ENCODE results near the gene TYROBP.

The TYROBP gene

GRCh38 chr19:35860818-35861639 is 47.1 kb downstream of the TYROBP start:
- Histone ChIP-seq H3K9me3 (ENCODE audit: insufficient read depth, low read length) (no peaks in the 10 kb centered on the region), H3K4me3 (ENCODE audit: insufficient read length, low read depth) (peak overlapping the region; percentile 44), H3K4me1 (ENCODE audit: insufficient read depth, insufficient read length) (peaks cover 3% of the 10 kb centered on the region), H3K9ac (ENCODE audit: insufficient read length, low read depth) (peak overlapping the region; percentile 74), H3K27me3 (ENCODE audit: insufficient read depth, insufficient read length) (peaks cover 66% of the 10 kb centered on the region), H3K36me3 (ENCODE audit: insufficient read depth, insufficient read length, low read length) (no peaks in the 10 kb centered on the region)
- TF ChIP-seq YY1 (IDR thresholded peaks at IDR 0.05; ENCODE audit: insufficient read depth, insufficient read length) (no peak), ZNF274 (IDR thresholded peaks at IDR 0.05; ENCODE audit: low read depth, low read length) (no peak), SUZ12 (IDR thresholded peaks at IDR 0.05; ENCODE audit: extremely low read depth, insufficient read depth, insufficient read length) (no peak)
- DNase-seq (ENCODE audit: low read depth, low spot score) = peak; percentile 71

GRCh38 chr19:35860436-35860817 is 47.7 kb downstream of the TYROBP start:
- DNase-seq (ENCODE audit: low read depth, low spot score) = no peak
- Histone ChIP-seq H3K4me1 (ENCODE audit: insufficient read depth, insufficient read length) (peaks cover 3% of the 10 kb centered on the region), H3K9me3 (ENCODE audit: insufficient read depth, low read length) (no peaks in the 10 kb centered on the region), H3K4me3 (ENCODE audit: insufficient read length, low read depth) (peak overlapping the region; percentile 44), H3K36me3 (ENCODE audit: insufficient read depth, insufficient read length, low read length) (no peaks in the 10 kb centered on the region), H3K27me3 (ENCODE audit: insufficient read depth, insufficient read length) (peaks cover 72% of the 10 kb centered on the region), H3K9ac (ENCODE audit: insufficient read length, low read depth) (peak overlapping the region; percentile 59)
- TF ChIP-seq ZNF274 (IDR thresholded peaks at IDR 0.05; ENCODE audit: low read depth, low read length) (no peak), YY1 (IDR thresholded peaks at IDR 0.05; ENCODE audit: insufficient read depth, insufficient read length) (no peak), SUZ12 (IDR thresholded peaks at IDR 0.05; ENCODE audit: extremely low read depth, insufficient read depth, insufficient read length) (no peak)

GRCh38 chr19:35859414-35859813 is 48.7 kb downstream of the TYROBP start:
- Histone ChIP-seq H3K4me3 (ENCODE audit: insufficient read length, low read depth) (no peak overlapping the region), H3K36me3 (ENCODE audit: insufficient read depth, insufficient read length, low read length) (no peaks in the 10 kb centered on the region), H3K9ac (ENCODE audit: insufficient read length, low read depth) (peak overlapping the region; percentile 42), H3K4me1 (ENCODE audit: insufficient read depth, insufficient read length) (peaks cover 3% of the 10 kb centered on the region), H3K27me3 (ENCODE audit: insufficient read depth, insufficient read length) (peaks cover 82% of the 10 kb centered on the region), H3K9me3 (ENCODE audit: insufficient read depth, low read length) (no peaks in the 10 kb centered on the region)
- TF ChIP-seq YY1 (IDR thresholded peaks at IDR 0.05; ENCODE audit: insufficient read depth, insufficient read length) = no peak
- TF ChIP-seq ZNF274 (IDR thresholded peaks at IDR 0.05; ENCODE audit: low read depth, low read length) = no peak
- no peak for TF ChIP-seq SUZ12 (IDR thresholded peaks at IDR 0.05; ENCODE audit: extremely low read depth, insufficient read depth, insufficient read length)
- no peak for DNase-seq (ENCODE audit: low read depth, low spot score)

GRCh38 chr19:35858311-35858710 is 49.8 kb downstream of the TYROBP start:
- Histone ChIP-seq H3K4me1 (ENCODE audit: insufficient read depth, insufficient read length) (peaks cover 3% of the 10 kb centered on the region), H3K4me3 (ENCODE audit: insufficient read length, low read depth) (no peak overlapping the region), H3K9me3 (ENCODE audit: insufficient read depth, low read length) (no peaks in the 10 kb centered on the region), H3K9ac (ENCODE audit: insufficient read length, low read depth) (no peak overlapping the region), H3K36me3 (ENCODE audit: insufficient read depth, insufficient read length, low read length) (no peaks in the 10 kb centered on the region), H3K27me3 (ENCODE audit: insufficient read depth, insufficient read length) (peaks cover 82% of the 10 kb centered on the region)
- no peak for TF ChIP-seq ZNF274 (IDR thresholded peaks at IDR 0.05; ENCODE audit: low read depth, low read length)
- TF ChIP-seq YY1 (IDR thresholded peaks at IDR 0.05; ENCODE audit: insufficient read depth, insufficient read length) = no peak
- no peak for TF ChIP-seq SUZ12 (IDR thresholded peaks at IDR 0.05; ENCODE audit: extremely low read depth, insufficient read depth, insufficient read length)
- no peak for DNase-seq (ENCODE audit: low read depth, low spot score)

GRCh38 chr19:35856546-35857149 is 51.4 kb downstream of the TYROBP start, which contains the start of gene KIRREL2:
TSS of gene KIRREL2 (plus strand) at chr19:35856911. CDS start at chr19:35857120, 209 bp downstream.
- Histone ChIP-seq H3K9me3 (ENCODE audit: insufficient read depth, low read length) (no peaks in the 10 kb centered on the region), H3K36me3 (ENCODE audit: insufficient read depth, insufficient read length, low read length) (no peaks in the 10 kb centered on the region), H3K4me1 (ENCODE audit: insufficient read depth, insufficient read length) (peaks cover 5% of the 10 kb centered on the region), H3K27me3 (ENCODE audit: insufficient read depth, insufficient read length) (peaks cover 74% of the 10 kb centered on the region), H3K9ac (ENCODE audit: insufficient read length, low read depth) (peak within 1 kb of the TSS; percentile 70), H3K4me3 (ENCODE audit: insufficient read length, low read depth) (peak within 1 kb of the TSS; percentile 56)
- no peak for DNase-seq (ENCODE audit: low read depth, low spot score)
- TF ChIP-seq SUZ12 (IDR thresholded peaks at IDR 0.05; ENCODE audit: extremely low read depth, insufficient read depth, insufficient read length) (no peak), YY1 (IDR thresholded peaks at IDR 0.05; ENCODE audit: insufficient read depth, insufficient read length) (no peak), ZNF274 (IDR thresholded peaks at IDR 0.05; ENCODE audit: low read depth, low read length) (no peak)
